ENCODE measurements around the gene GNB1L. TPM values are rescaled to one million over a fixed set of nuclear protein-coding genes. Genes with fewer than 3 reads are reported as not detected.

The GNB1L gene
- total RNA-seq, 2 experiments from 2014 or later, result 3.0 to 6.5 TPM

- intact Hi-C loops (cut with DNase I, micrococcal nuclease), result no loop called here
- Mint-ChIP-seq H3K4me3 (no peak overlapping the region), H3K27me3 (no peaks in the 10 kb centered on the region), H3K27ac (no peak overlapping the region), H3K9me3 (no peaks in the 10 kb centered on the region), H3K36me3 (ENCODE audit: low read depth) (no peaks in the 10 kb centered on the region), H3K4me1 (ENCODE audit: low read depth) (peaks cover 3% of the 10 kb centered on the region)
- DNase-seq, result no peak
- Histone ChIP-seq H3K4me1 (ENCODE audit: insufficient read depth, low read length) (peaks cover under 1% of the 10 kb centered on the region), H3K36me3 (ENCODE audit: insufficient read depth, low read length) (no peaks in the 10 kb centered on the region), H3K27ac (ENCODE audit: low read depth in 1 of 2, low read length in 2 of 2) (no peak overlapping the region), H3K9me3 (ENCODE audit: control insufficient read depth in 1 of 2, insufficient read depth in 1 of 2, low read length in 2 of 2) (no peaks in the 10 kb centered on the region), H3K27me3 (ENCODE audit: control insufficient read depth in 1 of 2, insufficient read depth in 2 of 2, low read length in 2 of 2) (no peaks in the 10 kb centered on the region), H3K4me3 (ENCODE audit: low read length) (no peak overlapping the region)
- CTCF ChIA-PET, result no interaction called here
- ATAC-seq (ENCODE audit: poor library complexity), result no peak
- no peak for TF ChIP-seq CTCF (IDR thresholded peaks at IDR 0.05)
- POLR2A ChIA-PET, result no interaction called here
These were observed 27.2 kb downstream of the GNB1L start for GRCh38 chr22:19827341-19828034.

GRCh38 chr22:19826619-19826950 is 28.1 kb downstream of the GNB1L start:
- H3K27ac ChIP-seq (ENCODE audit: low read depth in 1 of 2, low read length in 2 of 2), result no peak overlapping the region
- H3K27me3 Mint-ChIP-seq, result no peaks in the 10 kb centered on the region
- no peaks in the 10 kb centered on the region for H3K36me3 ChIP-seq (ENCODE audit: insufficient read depth, low read length)
- no peak overlapping the region for H3K4me3 ChIP-seq (ENCODE audit: low read length)
- intact Hi-C loops (cut with DNase I, micrococcal nuclease), result no loop called here
- no peaks in the 10 kb centered on the region for H3K9me3 Mint-ChIP-seq
- no peak overlapping the region for H3K27ac Mint-ChIP-seq
- no peaks in the 10 kb centered on the region for H3K4me1 Mint-ChIP-seq (ENCODE audit: low read depth)
- H3K4me1 ChIP-seq (ENCODE audit: insufficient read depth, low read length), result no peaks in the 10 kb centered on the region
- no peaks in the 10 kb centered on the region for H3K36me3 Mint-ChIP-seq (ENCODE audit: low read depth)
- POLR2A ChIA-PET, result interaction anchor here (0.6 kb wide), 1 partner anchor 131 kb away, joined by 3 read pairs; no protein-coding TSS in a partner anchor
- ATAC-seq (ENCODE audit: poor library complexity) (no peak), DNase-seq (no peak)
- CTCF ChIA-PET, result no interaction called here
- H3K27me3 ChIP-seq (ENCODE audit: control insufficient read depth in 1 of 2, insufficient read depth in 2 of 2, low read length in 2 of 2), result no peaks in the 10 kb centered on the region
- no peak for TF ChIP-seq CTCF (IDR thresholded peaks at IDR 0.05)
- H3K9me3 ChIP-seq (ENCODE audit: control insufficient read depth in 1 of 2, insufficient read depth in 1 of 2, low read length in 2 of 2), result no peaks in the 10 kb centered on the region
- H3K4me3 Mint-ChIP-seq, result no peak overlapping the region

DNA sequence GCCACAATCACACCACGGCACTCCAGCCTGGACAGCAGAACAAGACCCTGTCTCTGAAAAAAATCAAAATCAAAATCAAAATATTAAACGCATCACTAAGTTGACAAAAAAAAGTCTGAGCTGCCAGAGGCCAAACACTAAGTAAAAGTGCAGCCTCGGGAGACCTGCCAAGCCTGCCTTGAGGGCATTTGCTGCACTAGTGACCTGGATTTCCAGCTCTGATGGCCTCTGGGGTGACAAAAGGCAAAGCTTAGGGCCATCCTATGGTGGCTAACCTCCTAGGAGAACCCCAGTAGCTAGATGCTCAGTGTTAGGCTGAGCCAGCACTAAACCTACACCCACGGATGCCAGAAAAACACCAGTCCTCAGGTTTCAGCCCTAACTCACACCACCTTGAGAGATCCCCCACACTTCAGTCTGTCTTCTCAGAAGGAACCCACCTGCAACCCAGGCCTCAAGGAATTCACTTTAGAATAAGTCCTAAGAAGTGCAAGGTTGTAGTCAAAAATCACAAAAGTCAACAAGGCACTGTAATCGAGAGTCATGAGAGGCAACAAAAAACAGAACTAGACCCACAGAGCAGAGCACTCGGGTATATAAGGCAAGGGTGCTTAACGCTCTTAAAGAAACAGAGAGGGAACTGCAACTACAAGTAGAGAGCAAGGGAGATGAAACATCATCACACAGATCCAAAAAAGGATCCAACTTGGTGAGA is 28.6 kb downstream of the GNB1L start:
- Histone ChIP-seq H3K4me1 (ENCODE audit: insufficient read depth, low read length) (no peaks in the 10 kb centered on the region), H3K9me3 (ENCODE audit: control insufficient read depth in 1 of 2, insufficient read depth in 1 of 2, low read length in 2 of 2) (no peaks in the 10 kb centered on the region), H3K36me3 (ENCODE audit: insufficient read depth, low read length) (no peaks in the 10 kb centered on the region), H3K27ac (ENCODE audit: low read depth in 1 of 2, low read length in 2 of 2) (no peak overlapping the region), H3K4me3 (ENCODE audit: low read length) (no peak overlapping the region), H3K27me3 (ENCODE audit: control insufficient read depth in 1 of 2, insufficient read depth in 2 of 2, low read length in 2 of 2) (no peaks in the 10 kb centered on the region)
- ChIA-PET POLR2A (interaction anchor here (0.6 kb wide), 1 partner anchor 131 kb away, joined by 3 read pairs; no protein-coding TSS in a partner anchor), CTCF (no interaction called here)
- no peaks in the 10 kb centered on the region for H3K4me1 Mint-ChIP-seq (ENCODE audit: low read depth)
- no peak overlapping the region for H3K27ac Mint-ChIP-seq
- H3K36me3 Mint-ChIP-seq (ENCODE audit: low read depth), result no peaks in the 10 kb centered on the region
- intact Hi-C loops (cut with DNase I, micrococcal nuclease), result no loop called here
- H3K4me3 Mint-ChIP-seq, result no peak overlapping the region
- no peak for DNase-seq
- no peak for TF ChIP-seq CTCF (IDR thresholded peaks at IDR 0.05)
- no peaks in the 10 kb centered on the region for H3K9me3 Mint-ChIP-seq
- no peaks in the 10 kb centered on the region for H3K27me3 Mint-ChIP-seq
- no peak for ATAC-seq (ENCODE audit: poor library complexity)
